GM23338 (cell line): ENCODE measurements around the gene LRRN1. TPM values are rescaled to one million over a fixed set of nuclear protein-coding genes. Genes with fewer than 3 reads are reported as not detected.

Source experiments
- ATAC-seq: fragments of 200-7000 bp; cut with Tn5 transposase; 3 replicates; pipeline ENCODE4 v1.9.1; 2020
- DNase-seq: peaks from one replicate; pipeline ENCODE4 v3.0.0-alpha.2; 2015; ENCODE audit warnings: low spot score
- H2AFZ ChIP-seq: fragments of 200-600 bp; sonication (generic); 2 replicates; pipeline ENCODE4 v1.8.0; 2016; ENCODE audit warnings: antibody characterized with exemption, mild to moderate bottlenecking, moderate library complexity
- H3F3A ChIP-seq: fragments of 200-600 bp; sonication (generic); replicated peaks from 2 replicates; pipeline ENCODE4 v1.8.0; 2017; ENCODE audit warnings: antibody characterized with exemption, mixed run types, low read depth
- H3K27ac ChIP-seq: fragments of 200-600 bp; sonication (generic); 2 replicates; pipeline ENCODE4 v1.6.1; 2016; ENCODE audit warnings: low read depth
- H3K27me3 ChIP-seq: fragments of 200-600 bp; sonication (generic); 2 replicates; pipeline ENCODE4 v1.8.0; 2016; ENCODE audit warnings: mild to moderate bottlenecking, mixed run types, moderate library complexity; ENCODE audit not compliant: insufficient read depth
- H3K36me3 ChIP-seq: fragments of 200-600 bp; sonication (generic); 2 replicates; pipeline ENCODE4 v1.8.0; 2016; ENCODE audit warnings: mild to moderate bottlenecking; ENCODE audit not compliant: insufficient read depth
- H3K4me1 ChIP-seq: fragments of 200-600 bp; sonication (generic); 2 replicates; pipeline ENCODE4 v1.8.0; 2016; ENCODE audit warnings: mild to moderate bottlenecking, moderate library complexity; ENCODE audit not compliant: insufficient read depth
- H3K4me2 ChIP-seq: fragments of 200-600 bp; sonication (generic); 2 replicates; pipeline ENCODE4 v1.7.1; 2017; ENCODE audit warnings: mixed run types
- H3K4me3 ChIP-seq: fragments of 200-600 bp; sonication (generic); 2 replicates; pipeline ENCODE4 v1.6.1; 2016; ENCODE audit warnings: mixed run types
- H3K79me2 ChIP-seq: fragments of 200-600 bp; sonication (generic); replicated peaks from 2 replicates; pipeline ENCODE4 v1.8.0; 2017; ENCODE audit warnings: mild to moderate bottlenecking; ENCODE audit not compliant: insufficient read depth
- H3K9me2 ChIP-seq: fragments of 200-600 bp; sonication (generic); 2 replicates; pipeline ENCODE4 v1.8.0; 2017; ENCODE audit not compliant: insufficient read depth
- H4K20me1 ChIP-seq: fragments of 200-600 bp; sonication (generic); replicated peaks from 2 replicates; pipeline ENCODE4 v1.8.0; 2017; ENCODE audit warnings: mild to moderate bottlenecking; ENCODE audit not compliant: insufficient read depth
- H3K27ac Mint-ChIP-seq: 2 replicates; pipeline ENCODE4 v1.8.0; 2020; ENCODE audit warnings: inconsistent platforms, mild to moderate bottlenecking, moderate library complexity, mixed read lengths
- H3K27me3 Mint-ChIP-seq: 3 replicates; pipeline ENCODE4 v1.8.0; 2022; ENCODE audit warnings: low read depth, mild to moderate bottlenecking, moderate library complexity, mixed read lengths, inconsistent platforms; ENCODE audit not compliant: insufficient read depth, poor library complexity
- H3K36me3 Mint-ChIP-seq: 3 replicates; pipeline ENCODE4 v1.8.0; 2021; ENCODE audit warnings: low read depth, mild to moderate bottlenecking, inconsistent platforms, moderate library complexity, mixed read lengths
- H3K4me1 Mint-ChIP-seq: 3 replicates; pipeline ENCODE4 v1.8.0; 2020; ENCODE audit warnings: mild to moderate bottlenecking, inconsistent platforms, mixed read lengths
- H3K4me3 Mint-ChIP-seq: 3 replicates; pipeline ENCODE4 v1.8.0; 2021; ENCODE audit warnings: moderate library complexity, mild to moderate bottlenecking, inconsistent platforms, mixed read lengths
- H3K9me3 Mint-ChIP-seq: 3 replicates; pipeline ENCODE4 v1.8.0; 2020; ENCODE audit warnings: moderate library complexity, mild to moderate bottlenecking, inconsistent platforms, mixed read lengths
- CREB1 ChIP-seq: fragments of 250-450 bp; sonication (Bioruptor Pico); IDR thresholded peaks from 2 replicates; pipeline ENCODE4 v1.5.0; 2020; ENCODE audit warnings: low read depth, mild to moderate bottlenecking, moderate library complexity
- EZH2 ChIP-seq: fragments of 200-600 bp; sonication (generic); IDR thresholded peaks from one replicate; pipeline ENCODE4 v1.8.0; 2017; ENCODE audit warnings: antibody characterized with exemption, mild to moderate bottlenecking, low read depth; ENCODE audit not compliant: unreplicated experiment
- EZH2phosphoT487 ChIP-seq: fragments of 200-600 bp; sonication (generic); IDR thresholded peaks from one replicate; pipeline ENCODE4 v1.8.1; 2018; ENCODE audit warnings: antibody characterized with exemption; ENCODE audit not compliant: unreplicated experiment
- JUNB ChIP-seq: IDR thresholded peaks from one replicate; pipeline ENCODE4 v1.6.1; 2016; ENCODE audit warnings: antibody characterized with exemption; ENCODE audit not compliant: unreplicated experiment
- NANOG ChIP-seq: IDR thresholded peaks from 2 replicates; pipeline ENCODE4 v1.6.1; 2016; ENCODE audit warnings: antibody characterized with exemption, borderline replicate concordance
- POLR2AphosphoS5 ChIP-seq: IDR thresholded peaks from 2 replicates; pipeline ENCODE4 v1.6.1; 2016; ENCODE audit warnings: antibody characterized with exemption, low read depth
- STAT1 ChIP-seq: IDR thresholded peaks from one replicate; pipeline ENCODE4 v1.6.1; 2016; ENCODE audit warnings: antibody characterized with exemption; ENCODE audit not compliant: unreplicated experiment
- ZNF114 ChIP-seq: fragments of 250-450 bp; sonication (Bioruptor Pico); IDR thresholded peaks from 2 replicates; pipeline ENCODE4 v1.5.0; 2020; ENCODE audit warnings: mild to moderate bottlenecking, moderate library complexity
- ZNF331 ChIP-seq: fragments of 250-450 bp; sonication (Bioruptor Pico); IDR thresholded peaks from 2 replicates; pipeline ENCODE4 v1.5.0; 2020; ENCODE audit warnings: low read depth, mild to moderate bottlenecking, moderate library complexity
- polyA plus RNA-seq: library from polyadenylated mRNA; unstranded; fragments of >200 nt; fragmentation: Nextera tagmentation; extraction: Ambion mirVana; gene quantifications from 2 replicates; pipeline ENCODE4 v1.2.1, GENCODE V29; 2016
- total RNA-seq: library from RNA; depleted of rRNA; stranded (reverse); fragments of >200 nt; shearing (Covaris generic); gene quantifications from 2 replicates; pipeline ENCODE4 v1.2.3, GENCODE V29; 2014
- TF ChIP-seq, protein P1 (sequence below): IDR thresholded peaks from 2 replicates; pipeline ENCODE4 v1.6.1; 2016; ENCODE audit warnings: antibody characterized with exemption
- TF ChIP-seq, protein P2 (sequence below): IDR thresholded peaks from one replicate; pipeline ENCODE4 v1.6.1; 2018; ENCODE audit warnings: antibody characterized with exemption; ENCODE audit not compliant: unreplicated experiment

Gene LRRN1
- total and polyA plus RNA-seq, 2 experiments from 2014 or later: 85.7 to 172 TPM

- TF ChIP-seq, protein P1, sequence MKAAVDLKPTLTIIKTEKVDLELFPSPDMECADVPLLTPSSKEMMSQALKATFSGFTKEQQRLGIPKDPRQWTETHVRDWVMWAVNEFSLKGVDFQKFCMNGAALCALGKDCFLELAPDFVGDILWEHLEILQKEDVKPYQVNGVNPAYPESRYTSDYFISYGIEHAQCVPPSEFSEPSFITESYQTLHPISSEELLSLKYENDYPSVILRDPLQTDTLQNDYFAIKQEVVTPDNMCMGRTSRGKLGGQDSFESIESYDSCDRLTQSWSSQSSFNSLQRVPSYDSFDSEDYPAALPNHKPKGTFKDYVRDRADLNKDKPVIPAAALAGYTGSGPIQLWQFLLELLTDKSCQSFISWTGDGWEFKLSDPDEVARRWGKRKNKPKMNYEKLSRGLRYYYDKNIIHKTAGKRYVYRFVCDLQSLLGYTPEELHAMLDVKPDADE: no peak
- no peak for TF ChIP-seq JUNB
- no peak for TF ChIP-seq POLR2AphosphoS5
- no peak for TF ChIP-seq CREB1
Measured at GRCh38 chr3:3782457-3782856, 16.8 kb upstream of the LRRN1 start (continued).

- peaks cover 2% of the 10 kb centered on the region for H3K27me3 Mint-ChIP-seq
- no peaks in the 10 kb centered on the region for H4K20me1 ChIP-seq
- peaks cover 83% of the 10 kb centered on the region for H3K9me3 Mint-ChIP-seq
- H2AFZ ChIP-seq: no peak overlapping the region
- H3K4me3 ChIP-seq: no peak overlapping the region
- H3F3A ChIP-seq: no peaks in the 10 kb centered on the region
- no peak overlapping the region for H3K4me2 ChIP-seq
- no peaks in the 10 kb centered on the region for H3K9me2 ChIP-seq
- ATAC-seq (no peak), DNase-seq (no peak)
- no peak for TF ChIP-seq NANOG
- no peak for TF ChIP-seq POLR2AphosphoS5
- TF ChIP-seq, protein P1: no peak
- no peak for TF ChIP-seq EZH2phosphoT487
- TF ChIP-seq ZNF114 (CRISPR knock-in tag): no peak
- no peak for TF ChIP-seq CREB1
- TF ChIP-seq STAT1: no peak
- TF ChIP-seq EZH2: no peak
- TF ChIP-seq, protein P2, sequence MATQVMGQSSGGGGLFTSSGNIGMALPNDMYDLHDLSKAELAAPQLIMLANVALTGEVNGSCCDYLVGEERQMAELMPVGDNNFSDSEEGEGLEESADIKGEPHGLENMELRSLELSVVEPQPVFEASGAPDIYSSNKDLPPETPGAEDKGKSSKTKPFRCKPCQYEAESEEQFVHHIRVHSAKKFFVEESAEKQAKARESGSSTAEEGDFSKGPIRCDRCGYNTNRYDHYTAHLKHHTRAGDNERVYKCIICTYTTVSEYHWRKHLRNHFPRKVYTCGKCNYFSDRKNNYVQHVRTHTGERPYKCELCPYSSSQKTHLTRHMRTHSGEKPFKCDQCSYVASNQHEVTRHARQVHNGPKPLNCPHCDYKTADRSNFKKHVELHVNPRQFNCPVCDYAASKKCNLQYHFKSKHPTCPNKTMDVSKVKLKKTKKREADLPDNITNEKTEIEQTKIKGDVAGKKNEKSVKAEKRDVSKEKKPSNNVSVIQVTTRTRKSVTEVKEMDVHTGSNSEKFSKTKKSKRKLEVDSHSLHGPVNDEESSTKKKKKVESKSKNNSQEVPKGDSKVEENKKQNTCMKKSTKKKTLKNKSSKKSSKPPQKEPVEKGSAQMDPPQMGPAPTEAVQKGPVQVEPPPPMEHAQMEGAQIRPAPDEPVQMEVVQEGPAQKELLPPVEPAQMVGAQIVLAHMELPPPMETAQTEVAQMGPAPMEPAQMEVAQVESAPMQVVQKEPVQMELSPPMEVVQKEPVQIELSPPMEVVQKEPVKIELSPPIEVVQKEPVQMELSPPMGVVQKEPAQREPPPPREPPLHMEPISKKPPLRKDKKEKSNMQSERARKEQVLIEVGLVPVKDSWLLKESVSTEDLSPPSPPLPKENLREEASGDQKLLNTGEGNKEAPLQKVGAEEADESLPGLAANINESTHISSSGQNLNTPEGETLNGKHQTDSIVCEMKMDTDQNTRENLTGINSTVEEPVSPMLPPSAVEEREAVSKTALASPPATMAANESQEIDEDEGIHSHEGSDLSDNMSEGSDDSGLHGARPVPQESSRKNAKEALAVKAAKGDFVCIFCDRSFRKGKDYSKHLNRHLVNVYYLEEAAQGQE: no peak
- TF ChIP-seq ZNF331 (CRISPR knock-in tag): no peak
- no peaks in the 10 kb centered on the region for H3K4me1 ChIP-seq
- no peaks in the 10 kb centered on the region for H3K27me3 ChIP-seq
- H3K36me3 Mint-ChIP-seq: peaks cover 1% of the 10 kb centered on the region; the same call in 1 of the 3 replicates
- no peak overlapping the region for H3K4me3 Mint-ChIP-seq
- H3K36me3 ChIP-seq: no peaks in the 10 kb centered on the region
- no peak overlapping the region for H3K27ac ChIP-seq
- no peak overlapping the region for H3K27ac Mint-ChIP-seq
- H3K79me2 ChIP-seq: no peaks in the 10 kb centered on the region
- H3K4me1 Mint-ChIP-seq: no peaks in the 10 kb centered on the region
Measured at GRCh38 chr3:3783210-3783609, 16.0 kb upstream of the LRRN1 start.
